Stimulated activated CD8-positive, alpha-beta memory T cell treated with anti-CD3 and anti-CD28 coated beads, Interleukin-2, amount 100 ng/mL, for 1 hour (primary cell): ENCODE data around the gene KCNG4.
"Not testable (repeated sequence)": the region's sequence is repeated elsewhere in the genome, so short reads cannot be mapped to it uniquely, and the experiment has no call there.

ENCODE experiments used
- DNase-seq, 2 donors: peaks; one replicate each; pipeline ENCODE4 v3.0.0-alpha.2; 2020; ENCODE audit warnings: low read depth in 2 of 2

KCNG4 gene

DNA sequence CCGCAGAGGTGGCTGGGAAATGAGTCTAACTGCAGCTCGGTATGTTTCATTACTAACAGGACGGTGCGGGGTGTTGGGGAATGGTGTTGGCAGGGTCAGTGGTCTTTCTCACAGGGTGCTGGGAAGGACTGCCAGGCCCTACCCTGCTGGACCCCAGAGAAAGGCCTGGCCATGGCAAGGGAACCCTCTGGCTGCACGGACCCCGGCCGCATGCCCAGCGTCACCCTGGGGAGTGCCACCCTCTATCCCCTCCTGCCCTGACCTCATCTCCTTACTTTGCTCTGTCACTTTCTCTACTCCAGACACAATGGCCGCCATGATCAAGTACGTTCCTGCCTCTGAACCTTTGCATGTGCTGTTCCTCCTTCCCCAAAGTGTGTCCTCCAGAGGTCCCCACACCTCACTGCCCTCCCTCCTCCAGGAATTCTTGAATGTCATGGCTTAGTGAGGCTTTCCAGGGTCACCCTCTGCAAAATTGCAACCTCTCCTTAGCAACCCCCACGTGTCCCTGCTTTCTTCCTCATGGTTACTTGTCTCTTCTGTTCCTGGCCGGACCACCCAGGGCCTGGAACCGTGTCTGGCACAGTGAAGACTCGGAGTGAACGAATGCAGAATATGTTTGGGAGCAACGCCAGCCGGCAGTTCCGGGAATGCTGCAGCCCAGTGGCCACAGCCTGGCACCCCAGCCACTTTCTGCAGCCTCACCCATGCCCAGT is 33.7 kb downstream of the KCNG4 start:
- no peak for DNase-seq

DNA sequence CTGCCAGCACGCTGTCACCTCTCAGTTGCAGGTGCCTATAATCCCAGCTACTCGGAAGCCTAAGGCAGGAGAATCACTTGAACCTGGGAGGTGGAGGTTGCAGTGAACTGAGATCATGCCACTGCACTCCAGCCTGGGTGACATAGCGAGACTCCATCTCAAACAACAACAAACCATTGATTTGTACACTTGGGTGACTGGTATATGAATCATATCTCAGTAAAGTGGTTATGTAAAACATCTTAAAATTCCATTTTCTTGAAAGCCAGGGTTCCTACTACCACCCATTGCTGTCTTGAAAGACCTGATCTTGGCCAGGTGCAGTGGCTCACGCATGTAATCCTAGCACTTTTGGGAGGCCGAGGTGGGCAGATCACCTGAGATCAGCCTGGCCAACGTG is 34.7 kb downstream of the KCNG4 start:
- DNase-seq = not testable (repeated sequence)

DNA sequence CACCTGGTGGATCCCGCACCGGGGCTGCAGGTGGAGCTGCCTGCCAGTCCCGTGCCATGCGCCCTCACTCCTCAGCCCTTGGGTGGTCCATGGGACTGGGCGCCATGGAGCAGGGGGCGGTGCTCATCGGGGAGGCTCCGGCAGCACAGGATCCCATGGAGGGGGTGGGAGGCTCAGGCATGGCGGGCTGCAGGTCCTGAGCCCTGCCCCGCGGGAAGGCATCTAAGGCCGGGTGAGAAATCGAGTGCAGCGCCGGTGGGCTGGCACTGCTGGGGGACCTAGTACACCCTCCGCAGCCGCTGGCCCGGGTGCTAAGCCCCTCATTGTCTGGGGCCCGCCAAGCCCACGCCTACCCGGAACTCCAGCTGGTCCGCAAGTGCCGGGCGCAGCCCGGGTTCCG is 35.3 kb downstream of the KCNG4 start:
- not testable (repeated sequence) for DNase-seq

DNA sequence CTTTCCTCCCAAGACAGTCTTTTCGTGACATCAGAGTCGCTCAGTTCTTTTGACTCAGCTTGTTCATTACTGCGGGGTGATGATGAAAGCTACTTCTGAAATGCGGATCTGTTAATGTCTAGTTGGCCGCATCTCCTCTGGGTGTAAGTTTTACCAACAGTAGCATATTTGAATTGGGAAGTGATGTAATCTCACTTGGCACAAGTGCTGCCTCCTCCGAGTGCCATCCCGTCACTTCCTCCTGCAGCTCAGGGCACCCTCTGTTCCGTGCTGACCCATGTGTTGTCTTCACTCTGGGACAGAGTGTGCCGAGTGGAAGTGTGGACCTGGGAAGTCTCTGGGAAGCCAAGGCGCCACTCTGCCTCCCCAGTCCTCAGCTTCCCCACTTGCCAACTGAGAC is 40.0 kb downstream of the KCNG4 start:
- no peak for DNase-seq

DNA sequence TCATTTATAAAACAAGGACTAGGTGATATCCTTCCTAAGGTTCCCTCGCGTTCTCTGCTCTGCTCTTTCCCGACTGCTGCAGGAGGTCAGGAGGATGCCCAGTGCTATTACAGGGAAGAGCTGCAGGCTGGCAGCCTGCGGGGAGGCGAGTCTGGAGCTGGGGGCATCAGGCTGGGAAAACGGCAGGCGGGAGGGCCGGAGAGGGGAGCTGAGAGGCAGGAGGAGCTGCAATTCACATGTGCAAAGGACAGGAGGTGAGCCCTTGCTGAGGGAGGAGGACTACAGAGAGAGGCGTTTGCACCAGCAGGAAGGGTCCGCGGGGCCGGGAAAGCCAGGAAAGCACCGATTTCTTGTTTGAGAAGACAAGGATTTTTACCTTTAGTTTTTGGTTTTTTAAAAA is 40.7 kb downstream of the KCNG4 start:
- no peak for DNase-seq

DNA sequence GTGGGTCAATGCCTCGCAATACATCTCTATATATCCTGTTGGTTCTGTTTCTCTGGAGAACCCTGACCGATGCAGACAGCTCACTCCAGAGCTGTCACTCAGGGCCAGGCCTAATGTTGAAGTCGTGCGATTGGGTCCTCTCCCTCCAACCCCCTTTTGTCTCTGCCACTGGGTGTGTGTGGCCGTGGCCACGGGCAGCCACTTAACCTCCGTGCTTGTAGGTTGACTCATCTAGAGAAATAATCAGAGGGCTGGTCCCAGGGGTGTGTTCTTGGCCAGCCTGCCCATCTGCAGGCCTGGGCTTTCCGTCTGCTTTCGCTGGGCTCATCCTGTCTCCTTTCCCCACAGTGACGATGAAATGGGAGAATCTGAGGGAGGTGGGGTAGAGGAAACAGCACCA is 41.4 kb downstream of the KCNG4 start:
- no peak for DNase-seq

DNA sequence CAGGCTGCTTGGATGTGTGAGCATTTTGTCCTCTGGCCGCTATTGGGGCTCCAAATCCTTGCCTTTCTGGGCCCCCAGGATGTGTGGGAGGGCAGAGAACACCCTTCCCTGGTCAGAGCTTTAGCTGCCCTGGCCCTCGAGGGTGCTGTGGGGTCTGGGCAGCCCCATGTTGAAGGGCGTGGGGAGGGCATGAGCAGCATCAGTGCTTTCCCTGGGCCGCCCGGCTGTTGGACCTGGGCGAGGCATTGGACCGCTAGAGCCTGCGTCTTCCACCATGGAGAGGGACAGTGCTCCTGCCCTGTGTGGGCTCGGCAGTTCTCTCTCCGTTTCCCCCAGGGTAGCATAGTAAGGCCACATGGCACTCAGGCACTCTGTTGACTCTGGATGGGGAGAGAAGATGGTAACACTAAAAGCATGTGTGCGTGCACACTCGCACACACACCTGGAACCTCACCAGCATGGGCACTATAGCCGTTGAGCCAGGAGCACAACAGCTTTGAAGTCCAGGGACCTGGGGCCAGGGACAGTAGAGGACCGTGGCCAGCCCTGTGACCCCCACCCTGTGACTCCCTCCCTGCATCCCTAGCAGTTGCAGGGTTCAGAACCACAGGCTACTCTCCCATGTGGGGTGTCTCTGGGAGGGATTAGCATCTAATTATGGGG is 42.2 kb downstream of the KCNG4 start:
- no peak for DNase-seq

DNA sequence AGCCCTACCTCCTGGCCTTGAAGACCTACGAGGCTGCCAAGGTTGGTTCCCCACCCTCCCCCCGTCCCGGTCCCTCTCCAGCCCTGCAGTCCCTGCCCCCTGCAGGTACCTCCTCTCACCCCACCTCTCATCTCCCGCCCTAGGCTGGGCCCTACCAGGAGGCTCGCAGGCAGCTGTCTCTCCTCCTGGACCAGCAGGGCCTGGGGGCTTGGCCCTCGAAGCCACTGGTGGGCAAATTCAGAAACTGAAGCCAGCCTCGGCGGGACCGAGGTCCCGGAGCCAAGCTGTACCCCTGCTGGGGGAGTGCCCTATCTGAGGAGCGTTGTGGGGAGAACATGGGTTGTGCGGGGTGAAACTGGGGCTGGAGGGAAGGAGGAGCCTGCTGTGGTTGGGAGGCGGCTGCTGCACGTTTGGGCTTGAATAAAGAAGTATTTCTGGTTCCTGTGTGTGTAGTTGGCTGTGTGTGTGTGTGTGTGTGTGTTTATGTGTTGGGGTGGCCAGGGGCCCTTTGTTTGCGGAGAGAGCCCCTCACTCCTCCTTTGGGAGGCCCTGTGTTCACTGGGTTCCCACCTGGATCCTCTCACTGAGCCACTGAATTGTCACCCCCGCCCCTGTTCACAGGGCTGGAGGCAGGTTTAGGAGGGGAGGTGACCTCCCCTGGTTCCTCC is 43.0 kb downstream of the KCNG4 start:
- DNase-seq = no peak

DNA sequence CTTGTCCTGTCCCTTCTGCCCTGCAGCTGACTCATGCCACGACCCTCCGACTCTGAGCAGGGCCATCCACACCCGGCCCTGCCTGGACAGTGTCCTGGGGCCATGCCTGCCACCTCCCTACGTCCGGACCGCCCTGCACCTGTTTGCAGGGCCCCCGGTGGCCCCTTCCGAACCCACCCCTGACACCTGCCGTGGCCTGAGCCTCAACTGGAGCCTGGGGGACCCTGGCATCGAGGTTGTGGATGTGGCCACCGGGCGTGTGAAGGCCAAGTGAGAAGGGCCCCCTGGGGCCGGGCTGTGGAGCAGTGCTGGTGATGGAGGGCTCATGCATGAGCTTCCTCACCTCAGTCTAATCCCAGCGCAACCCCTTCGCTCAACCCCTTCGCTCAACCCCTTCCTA is 43.7 kb downstream of the KCNG4 start:
- DNase-seq = no peak

DNA sequence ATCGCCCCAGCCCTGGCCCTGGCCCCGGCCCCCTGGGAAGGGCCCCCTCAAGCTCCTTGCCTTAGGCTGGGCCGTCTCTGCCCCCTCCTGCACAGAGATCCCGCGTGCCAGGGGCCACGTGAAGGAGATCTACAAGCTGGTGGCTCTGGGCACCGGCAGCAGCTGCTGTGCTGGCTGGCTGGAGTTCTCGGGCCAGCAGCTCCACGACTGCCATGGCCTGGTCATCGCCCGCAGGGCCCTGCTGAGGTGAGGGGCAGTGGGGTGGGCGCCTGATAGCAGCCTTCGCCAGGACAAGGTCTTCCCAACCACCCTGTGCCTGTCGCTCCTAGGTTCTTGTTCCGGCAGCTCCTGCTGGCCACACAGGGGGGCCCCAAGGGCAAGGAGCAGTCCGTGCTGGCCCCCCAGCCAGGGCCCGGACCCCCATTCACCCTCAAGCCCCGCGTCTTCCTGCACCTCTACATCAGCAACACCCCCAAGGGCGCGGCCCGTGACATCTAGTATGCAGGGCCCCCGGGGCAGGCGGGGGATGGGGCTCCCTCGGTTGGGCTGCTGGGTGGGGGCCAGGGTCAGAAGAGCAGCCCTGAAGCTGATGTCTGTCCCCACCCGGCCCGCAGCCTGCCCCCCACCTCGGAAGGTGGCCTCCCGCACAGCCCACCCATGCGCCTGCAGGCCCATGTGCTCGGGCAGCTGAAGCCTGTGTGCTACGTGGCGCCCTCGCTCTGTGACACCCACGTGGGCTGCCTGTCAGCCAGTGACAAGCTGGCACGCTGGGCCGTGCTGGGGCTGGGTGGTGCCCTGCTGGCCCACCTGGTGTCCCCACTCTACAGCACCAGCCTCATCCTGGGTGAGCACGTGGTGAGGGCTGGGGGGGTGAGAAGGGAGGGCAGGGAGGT is 44.4 kb downstream of the KCNG4 start:
- no peak for DNase-seq

DNA sequence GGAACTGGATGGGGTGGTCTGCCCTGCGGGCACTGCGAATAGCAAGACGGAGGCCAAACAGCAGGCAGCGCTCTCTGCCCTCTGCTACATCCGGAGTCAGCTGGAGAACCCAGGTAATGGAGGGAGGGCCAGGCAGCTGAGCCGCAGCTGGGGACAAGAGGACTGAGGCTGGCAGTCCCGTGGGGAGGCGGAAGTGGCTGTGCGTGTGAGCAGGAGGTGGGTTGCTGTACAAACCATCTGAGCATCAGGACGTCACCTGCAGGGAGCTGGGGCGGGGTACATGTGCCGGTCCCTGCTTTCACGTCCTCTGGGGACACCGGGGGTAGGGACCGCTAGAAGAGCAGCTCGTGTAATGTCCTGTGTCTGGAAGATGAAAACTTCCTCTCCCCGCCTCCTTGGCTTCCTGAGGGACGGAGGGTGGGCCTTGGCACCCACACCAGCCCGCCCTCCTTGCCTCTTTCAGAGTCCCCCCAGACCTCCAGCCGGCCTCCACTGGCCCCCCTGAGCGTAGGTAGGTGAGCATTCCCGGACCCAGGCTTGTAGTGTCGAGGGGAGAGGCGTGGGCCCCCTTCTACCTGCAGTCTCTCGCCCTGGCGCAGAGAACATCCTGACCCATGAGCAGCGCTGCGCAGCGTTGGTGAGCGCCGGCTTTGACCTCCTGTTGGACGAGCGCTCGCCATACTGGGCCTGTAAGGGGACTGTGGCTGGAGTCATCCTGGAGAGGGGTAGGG is 45.2 kb downstream of the KCNG4 start:
- no peak for DNase-seq

DNA sequence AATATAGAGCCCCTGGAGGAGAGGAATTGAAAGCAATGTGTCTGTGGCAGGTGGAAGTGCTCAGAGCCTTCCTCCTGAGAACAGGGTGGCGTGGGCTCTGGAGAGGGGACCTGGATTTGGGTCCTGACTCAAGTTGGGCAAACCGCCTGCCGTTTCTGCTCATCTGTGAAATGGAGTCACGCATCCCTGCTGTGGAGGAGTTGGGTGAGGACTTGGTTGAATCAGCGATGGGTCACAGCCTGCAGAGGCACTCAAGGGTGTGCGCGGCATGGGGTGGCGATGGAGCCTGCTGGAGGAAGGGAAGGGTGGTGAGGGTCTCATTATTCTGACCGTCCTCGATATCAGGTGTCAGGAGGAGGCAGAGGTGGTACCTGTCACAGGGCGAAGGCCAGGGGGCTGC is 45.8 kb downstream of the KCNG4 start:
- DNase-seq = no peak

DNA sequence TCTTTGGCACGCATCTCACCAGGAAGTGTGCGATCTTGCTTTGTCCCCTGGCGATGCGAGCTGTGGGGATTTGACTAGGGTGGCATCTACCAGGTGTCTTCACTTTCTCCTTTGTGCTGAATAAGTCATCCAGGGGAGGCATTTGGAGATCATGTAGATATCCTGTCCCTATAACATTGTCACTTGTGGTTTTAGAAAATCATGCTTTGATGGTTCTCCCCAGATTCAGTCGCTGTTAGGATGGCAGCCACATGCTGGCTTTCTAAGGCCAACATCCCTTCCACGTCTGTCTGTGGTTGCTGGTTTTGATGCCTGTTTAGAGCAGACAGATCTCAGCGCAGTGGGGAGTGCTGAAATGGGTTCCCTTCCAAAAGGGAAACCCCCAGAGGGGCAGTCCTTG is 46.3 kb downstream of the KCNG4 start:
- no peak for DNase-seq

DNA sequence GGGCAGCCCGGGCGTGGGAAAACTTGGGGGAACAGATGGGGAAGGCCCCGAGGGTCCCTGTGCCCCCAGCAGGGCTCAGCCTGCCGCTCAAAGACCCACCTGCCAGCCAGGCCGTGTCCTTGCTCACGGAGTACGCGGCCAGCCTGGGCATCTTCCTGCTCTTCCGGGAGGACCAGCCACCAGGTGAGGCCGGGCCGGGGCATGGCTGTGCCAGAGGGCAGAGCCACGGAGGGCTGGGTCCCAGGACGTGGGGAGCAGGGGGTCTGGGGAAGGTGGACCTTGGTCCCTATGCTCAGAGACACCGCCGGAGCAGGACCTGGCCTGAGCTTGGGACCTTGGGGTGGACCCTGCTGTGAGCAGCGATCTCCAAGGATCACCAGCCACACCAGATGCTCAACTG is 48.3 kb downstream of the KCNG4 start:
- no peak for DNase-seq

DNA sequence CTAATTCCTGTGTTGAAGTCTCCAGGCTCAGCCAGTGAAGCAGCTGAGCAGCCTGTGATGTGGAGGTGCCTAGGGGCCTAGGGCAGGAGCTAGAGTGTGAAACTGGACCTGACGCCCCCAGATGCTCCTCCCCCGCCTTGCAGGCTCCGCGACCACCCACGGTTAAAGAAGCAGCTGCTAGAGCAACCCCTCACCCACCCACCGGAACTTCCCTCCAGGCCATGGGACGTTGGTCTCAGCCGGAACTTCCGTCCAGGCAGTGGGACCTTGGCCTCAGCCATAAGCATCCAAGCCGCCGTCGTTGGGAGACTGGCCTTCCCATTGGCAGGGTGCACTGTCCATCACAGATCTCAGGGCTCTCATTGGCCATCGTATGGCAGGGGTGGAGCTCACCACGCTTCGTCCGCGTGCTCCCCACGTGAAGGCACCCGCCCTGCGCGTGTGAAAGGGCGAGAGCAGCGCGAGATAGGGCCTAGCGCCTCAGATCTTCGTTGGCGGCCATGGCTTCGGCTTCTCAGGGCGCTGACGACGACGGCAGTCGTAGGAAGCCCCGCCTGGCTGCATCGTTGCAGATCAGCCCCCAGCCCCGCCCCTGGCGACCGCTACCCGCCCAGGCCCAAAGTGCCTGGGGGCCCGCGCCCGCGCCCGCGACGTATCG is 49.0 kb downstream of the KCNG4 start, which contains the start of gene ADAD2:
Gene ADAD2 (plus strand): TSS at position 427 of the 658 bp plus-strand sequence. CDS start 74 bp downstream, at position 501.
- DNase-seq = no peak

DNA sequence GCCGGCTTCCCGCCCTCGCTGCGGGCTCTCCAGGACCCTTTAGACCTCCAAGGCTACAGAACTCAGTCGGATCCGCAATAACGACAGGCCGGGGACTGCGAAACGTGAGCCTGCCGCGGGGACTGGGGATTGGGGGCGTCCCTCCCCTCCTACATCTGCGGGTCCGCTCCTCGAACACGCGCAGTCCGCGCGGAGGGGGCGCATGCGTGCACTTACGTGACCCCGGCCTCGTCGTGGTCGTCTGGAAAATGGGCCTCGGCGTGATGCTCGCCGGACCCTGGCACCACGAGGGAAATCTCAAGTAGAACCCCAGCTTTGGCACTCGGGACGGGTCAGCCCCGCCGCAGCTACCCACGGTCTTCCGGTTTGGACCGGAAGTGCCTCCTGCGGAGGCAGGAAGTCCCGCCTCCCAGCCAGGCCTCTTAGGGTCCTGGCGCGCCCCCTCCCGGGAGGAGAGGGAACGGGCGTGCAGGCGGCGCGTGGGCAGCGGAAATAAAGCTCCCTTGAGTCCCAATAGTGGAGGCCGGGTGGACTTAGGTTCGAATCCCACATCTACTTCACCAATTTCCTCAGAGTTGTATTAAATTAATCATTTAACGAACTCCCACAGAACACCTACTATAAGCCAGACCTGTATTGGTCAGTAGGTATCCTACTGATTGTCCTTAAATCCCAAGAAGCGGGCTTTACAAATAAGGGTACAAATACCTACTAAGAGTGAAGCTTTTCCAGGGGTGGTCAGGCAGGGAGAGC is 53.0 kb downstream of the KCNG4 start, which contains the start of gene TAF1C:
Gene TAF1C (minus strand): TSS at position 373 of the 753 bp plus-strand sequence. CDS start 2,069 bp downstream, outside the sequence.
- peak; percentile 79 to 81 for DNase-seq

DNA sequence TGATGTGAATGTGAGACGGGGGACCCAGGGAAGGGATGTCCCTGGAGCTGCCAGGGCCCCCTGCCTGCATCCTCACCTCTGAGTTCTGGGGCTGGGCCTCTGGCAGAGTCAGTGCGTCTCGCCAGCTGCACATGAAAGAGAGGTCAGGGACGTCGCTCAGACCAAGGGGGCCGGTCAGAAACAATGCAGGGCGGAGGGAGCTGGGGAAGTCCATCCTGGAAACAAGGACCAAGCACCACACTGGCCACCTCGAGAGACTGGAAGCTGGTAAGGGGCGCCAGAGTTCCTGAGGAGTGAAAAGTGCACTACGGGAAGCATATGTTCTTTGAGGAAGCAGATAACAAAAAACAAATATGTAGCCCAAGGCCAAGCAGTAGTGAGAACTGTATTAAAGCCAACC is 55.0 kb downstream of the KCNG4 start:
- no peak for DNase-seq

DNA sequence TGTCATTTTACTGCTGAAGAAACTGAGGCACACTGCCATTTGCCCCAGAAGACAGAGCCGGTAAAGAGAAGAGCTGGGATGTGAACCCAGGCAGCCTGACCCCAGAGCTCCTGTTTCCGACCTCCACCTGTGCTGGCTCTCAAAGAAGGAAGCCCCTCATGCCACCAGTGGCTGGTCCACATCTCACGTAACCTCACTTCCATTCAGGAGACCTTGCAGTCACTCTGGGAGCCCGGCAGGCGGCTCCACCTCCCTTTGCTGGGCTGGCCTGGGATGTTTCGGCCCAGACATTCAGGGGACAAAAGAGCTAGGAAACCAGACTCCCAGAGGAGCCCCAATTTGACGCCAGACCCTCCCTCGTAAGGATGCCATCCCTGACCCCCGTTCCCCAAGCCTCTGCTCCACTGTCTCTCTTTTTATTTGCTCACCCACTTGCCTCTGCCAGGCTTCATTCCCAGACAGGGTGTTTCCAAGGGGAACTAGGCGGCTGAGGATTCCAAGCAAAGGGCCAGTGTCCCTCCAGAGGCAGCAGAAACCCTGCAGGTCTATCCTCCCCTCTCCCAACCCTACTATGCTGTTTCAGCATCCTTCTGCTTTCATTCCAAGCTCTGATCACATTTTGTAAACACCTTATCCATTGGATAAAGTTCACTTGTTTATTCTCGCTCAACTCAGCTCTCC is 55.8 kb downstream of the KCNG4 start:
- no peak for DNase-seq

DNA sequence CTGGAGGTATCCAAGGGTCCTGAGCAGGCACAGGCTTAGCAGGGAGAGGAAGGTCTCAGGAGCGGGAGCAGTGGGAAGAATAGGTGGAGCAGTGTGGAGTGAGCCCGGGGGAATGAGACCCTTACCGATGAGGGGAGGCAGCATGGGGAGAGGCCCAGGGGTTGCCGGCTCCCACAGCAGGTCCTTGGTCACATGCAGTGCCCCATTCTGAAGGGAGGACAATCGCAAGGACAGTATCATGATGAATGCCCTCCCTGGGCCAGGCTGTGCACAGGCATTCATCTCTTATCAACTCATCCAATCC is 56.3 kb downstream of the KCNG4 start:
- DNase-seq = no peak
